B cell (primary cell): ENCODE data around the gene CROT.

Source experiments
- CTCF ChIP-seq: fragments of 200-600 bp; IDR thresholded peaks from one replicate; pipeline ENCODE4 v1.8.0; 2022; ENCODE audit warnings: antibody characterized with exemption, mild to moderate bottlenecking
- EZH2 ChIP-seq: IDR thresholded peaks from 2 replicates; pipeline ENCODE4 v1.6.1; 2012; ENCODE audit warnings: borderline replicate concordance, low read depth, mild to moderate bottlenecking, moderate library complexity, low read length; ENCODE audit not compliant: insufficient read depth, poor library complexity, severe bottlenecking

- TF ChIP-seq CTCF = no peak
- no peak for TF ChIP-seq EZH2
These were observed 45.7 kb downstream of the CROT start for GRCh38 chr7:87391020-87391701.
